Vagina (tissue), 2 donors: ENCODE data around the gene NTNG1.

ENCODE experiments used
- CTCF ChIP-seq, 3 experiments: fragments of 450-650 bp in 2 of 3; fragments of 200-600 bp in 1 of 3; sonication (generic) in 1 of 3; IDR thresholded peaks; one replicate each; pipeline ENCODE4 v1.5.1; 2017 to 2019; ENCODE audit warnings: antibody characterized with exemption in 3 of 3, mild to moderate bottlenecking in 2 of 3, moderate library complexity in 2 of 3
- POLR2AphosphoS5 ChIP-seq, 2 donors: sonication (generic); formaldehyde crosslinking; IDR thresholded peaks; one replicate each; pipeline ENCODE4 v1.9.0; 2017; ENCODE audit warnings: antibody characterized with exemption in 2 of 2, mild to moderate bottlenecking in 2 of 2, low read depth in 1 of 2; ENCODE audit not compliant: insufficient read depth in 1 of 2

- no peak for TF ChIP-seq CTCF (IDR thresholded peaks at IDR 0.05)
- TF ChIP-seq POLR2AphosphoS5 (IDR thresholded peaks at IDR 0.05; ENCODE audit: insufficient read depth in 1 of 2, low read depth in 1 of 2) = no peak
These were observed 123.2 kb downstream of the NTNG1 start for GRCh38 chr1:107264007-107264406.
